HG03558 (cell line): ENCODE results near the gene KRT38.
"Not testable (repeated sequence)": the region's sequence is repeated elsewhere in the genome, so short reads cannot be mapped to it uniquely, and the experiment has no call there.

Experiments
- ATAC-seq: cut with Tn5 transposase; IDR thresholded peaks from one replicate; pipeline ENCODE4 v1.9.1; 2021; ENCODE audit warnings: moderate number of reproducible peaks; ENCODE audit not compliant: unreplicated experiment; ENCODE audit errors: extremely low read depth

The KRT38 gene

DNA sequence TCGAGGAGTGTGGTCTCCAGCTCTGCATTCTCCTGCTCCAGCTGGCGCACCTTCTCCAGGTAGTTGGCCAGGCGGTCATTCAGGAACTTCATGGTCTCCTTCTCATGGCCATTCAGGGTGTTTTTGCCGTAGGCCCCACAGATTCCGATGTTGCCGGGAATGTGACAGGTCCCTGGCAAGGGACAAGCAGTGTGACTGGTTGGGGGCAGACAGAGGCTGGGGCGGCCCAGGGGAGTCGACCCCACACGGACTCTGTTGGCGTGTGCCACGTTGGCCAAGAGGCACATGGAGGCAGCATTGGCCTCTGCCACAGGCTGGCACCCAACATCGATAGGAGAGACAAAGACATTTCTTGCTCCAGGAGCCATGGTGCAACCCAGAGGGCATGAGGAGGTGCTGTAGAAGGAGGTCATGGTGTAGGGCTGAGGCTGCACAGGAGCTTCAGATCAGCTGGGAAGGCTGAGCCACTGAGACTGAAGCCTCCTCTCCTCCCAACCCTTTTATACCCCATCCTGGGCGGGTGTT, 16.6 kb downstream of the KRT38 start, which contains the start of gene KRT37:
KRT37 (minus strand) TSS at position 475 of the 525 bp plus-strand sequence; CDS start at position 413, 62 bp downstream.
- no peak for ATAC-seq

DNA sequence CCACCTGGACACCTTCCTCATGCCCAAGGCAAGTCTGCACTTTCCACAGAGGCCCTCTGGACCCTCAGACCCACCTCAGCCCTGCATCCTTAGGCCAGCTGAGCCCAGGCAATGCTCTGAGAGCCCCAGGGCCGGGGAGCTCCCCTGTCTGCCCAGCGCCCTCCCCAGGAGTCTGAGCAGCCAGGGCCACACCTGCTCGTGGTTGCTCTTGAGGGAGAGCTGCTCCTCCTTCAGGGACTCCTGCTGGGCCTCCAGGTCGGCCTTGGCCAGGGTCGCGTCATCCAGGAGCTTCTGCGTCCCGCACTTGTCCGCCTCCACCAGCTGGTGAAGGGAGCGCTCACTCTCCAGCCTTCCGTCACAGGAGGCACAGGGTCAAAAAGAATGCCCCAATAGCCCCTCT, 18.2 kb downstream of the KRT38 start:
- ATAC-seq, result not testable (repeated sequence)

DNA sequence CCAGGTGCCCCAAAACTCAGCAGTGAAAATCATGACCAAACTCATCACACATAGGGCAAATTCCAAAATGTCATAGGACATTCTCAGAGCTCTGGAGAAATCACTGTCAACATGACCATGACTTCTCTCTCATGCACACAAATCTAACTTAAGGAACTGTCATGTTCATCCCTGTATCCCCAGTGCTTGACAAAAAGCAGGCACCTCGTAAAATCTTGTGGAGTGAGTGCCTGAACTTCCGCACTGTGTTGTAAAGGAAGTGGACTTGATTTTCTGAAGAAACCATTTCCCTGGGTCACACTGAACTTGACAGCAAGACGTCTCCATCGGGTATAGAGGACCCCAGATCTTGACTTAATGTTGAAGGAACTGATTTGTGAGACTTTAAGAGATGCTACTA, 19.2 kb downstream of the KRT38 start:
- no peak for ATAC-seq

DNA sequence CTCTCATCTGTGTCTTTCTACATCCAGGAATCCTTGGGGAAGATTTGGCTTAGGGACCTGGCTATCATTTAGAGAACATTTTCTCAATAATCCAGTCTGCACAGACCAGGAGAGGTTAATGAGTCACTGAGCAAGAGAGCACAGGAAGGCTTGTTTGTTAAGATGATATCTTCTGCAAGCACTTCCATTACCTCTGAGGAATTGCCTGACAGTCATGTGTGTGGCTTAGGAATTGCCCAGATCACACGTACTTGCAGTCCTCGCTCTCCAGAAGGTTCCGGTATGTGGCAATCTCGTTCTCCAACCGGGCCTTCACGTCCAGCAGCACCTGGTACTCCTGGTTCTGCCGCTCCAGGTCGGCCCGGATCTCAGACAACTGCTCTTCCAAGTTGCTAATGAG, 19.7 kb downstream of the KRT38 start:
- ATAC-seq, result no peak

DNA sequence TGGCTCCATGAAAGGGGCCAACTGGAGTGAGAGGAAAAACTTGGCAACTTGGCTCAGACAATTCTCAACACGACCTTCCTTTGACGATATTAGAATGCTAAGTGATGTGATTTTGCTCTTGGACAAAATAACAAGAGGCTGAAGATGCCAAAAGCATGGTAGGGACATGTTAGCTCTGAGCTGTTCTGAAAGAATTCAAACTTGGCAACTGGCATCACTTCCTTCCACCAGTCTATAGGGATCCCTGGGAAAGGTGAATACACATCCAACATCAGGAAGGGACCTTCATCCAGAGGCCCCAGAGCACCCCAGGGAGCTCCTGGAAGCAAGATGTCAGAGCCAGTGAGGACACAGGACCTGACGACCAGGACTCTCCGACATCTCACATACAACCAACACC, 20.6 kb downstream of the KRT38 start:
- no peak for ATAC-seq

DNA sequence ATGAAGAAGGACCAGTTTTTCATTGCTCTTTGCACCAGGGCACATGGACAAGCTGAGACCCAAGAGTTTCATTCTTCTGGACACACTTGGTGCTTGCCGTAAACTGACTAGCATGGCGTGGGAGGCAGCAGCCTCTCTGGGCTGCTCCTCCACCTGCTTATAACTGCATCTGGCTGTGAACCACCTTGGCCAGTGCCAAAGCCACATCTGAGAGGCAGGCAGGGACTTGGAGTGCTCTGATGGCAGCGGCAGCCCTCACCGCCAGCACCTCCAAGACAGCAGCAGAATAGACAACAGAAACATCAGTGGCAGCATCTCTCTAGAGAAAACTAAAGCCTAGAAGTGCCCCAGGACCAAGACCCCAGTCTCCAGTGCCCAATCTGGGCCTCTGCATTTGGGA, 21.1 kb downstream of the KRT38 start:
- ATAC-seq, result no peak

DNA sequence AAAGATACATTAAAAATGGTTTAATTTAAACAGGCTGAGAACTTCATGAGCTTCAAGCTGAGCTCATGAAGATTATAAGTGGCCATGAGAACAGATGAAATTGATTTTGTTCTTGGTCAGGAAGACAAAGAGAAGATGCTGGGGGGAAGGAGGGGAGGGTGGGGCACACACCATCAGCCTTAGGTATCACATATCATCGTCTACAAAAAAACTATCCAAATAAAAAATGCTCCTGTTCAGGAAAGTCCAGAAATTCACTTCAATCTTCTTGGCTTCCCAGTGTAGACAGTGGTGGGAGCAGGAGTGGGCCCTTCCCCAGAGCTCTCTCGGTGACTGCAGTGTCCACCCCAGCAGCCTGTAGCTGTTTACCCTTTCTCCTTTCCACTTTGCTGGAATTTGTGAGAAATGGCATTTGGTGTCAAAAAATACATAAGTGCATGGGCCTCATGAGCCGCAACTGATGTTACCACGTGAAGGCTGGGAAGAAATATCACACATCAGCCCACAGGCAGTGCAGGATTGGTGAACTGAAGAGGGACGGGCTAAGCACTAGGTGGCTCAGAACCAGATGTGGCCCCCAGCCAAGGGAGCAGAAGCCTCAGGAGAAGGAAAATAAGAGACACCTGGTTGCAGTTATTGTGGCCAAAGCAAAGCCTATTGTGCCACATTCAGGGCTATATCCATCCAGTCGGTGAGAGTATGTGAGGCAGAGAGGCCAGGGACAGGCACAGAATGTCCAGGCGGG, 22.5 kb downstream of the KRT38 start:
- no peak for ATAC-seq

DNA sequence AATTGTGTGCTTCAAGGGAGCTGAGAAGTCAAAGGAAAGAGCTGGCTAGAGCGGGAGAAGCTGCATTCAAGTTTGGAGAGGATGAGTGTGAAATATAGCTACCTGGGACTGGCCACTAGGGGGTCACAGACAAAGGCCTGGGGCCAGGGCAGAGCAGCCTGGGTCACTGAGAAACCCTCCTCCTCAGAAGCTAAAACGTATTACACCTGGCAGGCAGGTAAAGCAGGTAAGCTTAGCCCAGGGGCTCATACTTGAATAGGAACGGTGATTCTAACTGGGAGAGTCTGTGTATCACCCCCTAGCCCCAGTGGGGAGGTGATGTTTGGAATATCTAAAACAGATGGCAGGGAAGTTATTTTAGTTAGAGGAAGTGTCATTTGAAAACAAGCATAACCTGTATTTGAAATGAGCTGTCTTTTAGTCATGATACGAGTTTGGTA, 23.2 kb downstream of the KRT38 start:
- ATAC-seq, result no peak

DNA sequence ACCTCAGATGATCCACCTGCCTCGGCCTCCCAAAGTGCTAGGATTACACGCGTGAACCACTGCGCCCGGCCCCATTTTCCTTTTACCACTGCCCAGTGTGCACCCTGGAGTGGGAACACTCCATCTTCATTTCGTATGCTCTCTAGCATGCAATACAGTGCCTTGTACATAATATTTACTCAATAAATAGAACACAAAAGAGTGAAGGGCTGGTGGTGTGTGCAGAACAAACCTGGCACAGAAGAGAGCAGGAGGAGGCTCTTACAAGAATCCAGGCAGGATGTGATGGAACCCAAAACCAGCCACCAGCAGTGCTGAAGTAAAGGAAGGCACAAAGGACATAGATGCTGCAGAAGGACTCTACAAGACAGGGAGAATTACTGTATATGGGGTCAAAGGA, 23.7 kb downstream of the KRT38 start:
- no peak for ATAC-seq

DNA sequence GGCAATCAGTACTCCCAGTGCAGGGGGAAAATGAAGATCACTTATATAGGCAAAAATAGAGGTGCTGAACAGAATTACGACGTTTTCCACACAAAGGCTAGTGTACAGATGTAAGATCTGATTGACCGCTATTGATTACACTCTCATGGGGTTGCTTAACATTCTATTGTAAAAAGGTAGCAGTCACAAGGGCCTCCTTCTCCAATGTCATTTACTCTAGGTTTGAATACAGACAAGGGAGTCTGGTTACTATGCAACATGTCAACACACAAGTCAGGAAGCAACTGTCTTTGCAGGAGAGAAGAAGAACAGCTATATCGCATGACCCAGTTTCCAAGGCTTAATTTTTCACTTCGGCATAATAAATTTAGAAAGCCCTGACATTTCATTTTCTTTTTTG, 24.3 kb downstream of the KRT38 start:
- no peak for ATAC-seq

DNA sequence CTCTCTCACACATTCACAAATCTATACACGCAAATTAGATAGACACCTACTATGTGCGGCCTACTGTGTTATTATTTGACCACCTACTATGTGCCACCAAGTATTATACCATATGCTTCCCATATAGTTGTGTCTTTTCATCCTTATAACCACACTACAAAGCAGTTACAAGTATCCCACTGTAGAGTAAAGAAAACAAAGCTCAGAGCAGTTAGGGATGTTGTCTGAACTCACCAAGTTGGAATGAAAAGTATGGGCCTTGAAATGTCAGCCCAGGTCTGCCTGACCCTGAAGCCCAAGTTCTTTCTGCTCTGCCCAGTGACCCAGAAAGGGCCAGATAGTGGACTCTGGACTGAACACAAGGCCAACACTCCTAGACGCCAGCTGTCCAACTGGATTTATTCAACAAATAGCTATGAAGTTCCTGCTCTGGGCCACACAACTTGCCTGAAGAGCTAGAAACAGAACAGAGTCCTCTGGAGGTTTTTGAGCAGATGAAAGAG, 24.9 kb downstream of the KRT38 start:
- ATAC-seq, result no peak

DNA sequence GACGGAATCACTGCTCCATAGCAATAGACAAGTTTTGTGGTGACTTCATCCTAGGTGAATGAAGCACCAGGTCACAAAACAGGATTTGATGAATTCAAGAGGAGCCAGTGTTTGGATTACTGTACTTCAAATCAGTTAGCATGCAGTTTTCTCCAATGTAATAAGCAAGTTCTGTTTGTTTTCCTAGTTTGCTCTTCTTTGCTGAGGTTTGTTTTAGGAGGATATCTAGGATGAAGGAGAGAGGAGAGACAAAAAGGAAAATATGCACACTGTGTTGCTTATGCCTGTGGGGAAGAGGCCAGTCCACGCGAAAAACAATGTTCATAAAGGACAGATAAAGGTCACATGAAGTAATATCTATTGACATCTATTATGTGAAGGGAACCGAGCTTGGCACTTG, 25.4 kb downstream of the KRT38 start:
- no peak for ATAC-seq

DNA sequence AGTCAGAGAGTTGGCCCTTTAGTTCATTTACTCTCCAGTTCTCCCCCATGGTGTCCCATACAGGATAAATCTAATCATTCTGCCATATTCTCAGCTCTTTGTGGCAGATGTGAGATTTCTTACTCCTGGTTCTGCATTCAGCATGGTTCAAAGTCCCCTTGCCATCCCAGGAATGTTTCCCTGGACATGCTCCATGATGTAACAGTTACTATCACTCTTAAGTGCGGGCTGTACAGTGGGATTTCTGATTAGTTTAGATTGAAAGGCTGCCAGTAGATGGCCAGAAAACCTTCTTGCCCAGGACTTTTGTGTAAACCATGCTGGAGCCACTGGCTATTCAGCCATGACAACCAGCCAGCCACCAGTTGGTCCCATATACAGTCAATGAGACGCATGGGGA, 26.8 kb downstream of the KRT38 start:
- ATAC-seq, result no peak

DNA sequence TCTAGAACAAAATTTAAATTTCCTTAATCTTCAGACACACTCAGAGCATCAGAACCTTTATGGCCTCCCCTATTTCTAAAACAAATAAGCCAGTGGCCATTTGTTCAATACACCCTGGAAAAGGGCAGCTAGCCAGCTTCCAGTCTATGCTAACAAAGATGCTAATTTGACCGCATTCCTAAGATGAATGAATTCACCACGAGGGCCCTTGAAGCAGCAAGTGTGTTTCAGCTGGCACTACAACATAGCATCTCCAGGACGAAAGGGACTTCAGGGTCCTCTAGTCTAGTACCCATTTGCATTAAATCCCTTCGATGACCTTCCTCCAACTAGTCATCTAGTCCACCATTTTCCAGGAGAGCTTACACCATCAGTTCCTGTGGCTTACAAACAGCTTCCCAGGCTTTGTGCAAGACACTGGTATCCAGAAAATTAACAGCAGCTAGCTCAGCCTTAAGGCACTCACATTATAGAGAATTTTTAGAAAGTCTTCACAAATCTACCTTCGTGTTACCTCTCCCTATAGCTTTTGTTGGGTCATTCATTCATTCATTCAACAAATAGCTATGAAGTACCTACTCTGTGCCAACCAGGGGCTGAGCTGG, 27.3 kb downstream of the KRT38 start:
- no peak for ATAC-seq

DNA sequence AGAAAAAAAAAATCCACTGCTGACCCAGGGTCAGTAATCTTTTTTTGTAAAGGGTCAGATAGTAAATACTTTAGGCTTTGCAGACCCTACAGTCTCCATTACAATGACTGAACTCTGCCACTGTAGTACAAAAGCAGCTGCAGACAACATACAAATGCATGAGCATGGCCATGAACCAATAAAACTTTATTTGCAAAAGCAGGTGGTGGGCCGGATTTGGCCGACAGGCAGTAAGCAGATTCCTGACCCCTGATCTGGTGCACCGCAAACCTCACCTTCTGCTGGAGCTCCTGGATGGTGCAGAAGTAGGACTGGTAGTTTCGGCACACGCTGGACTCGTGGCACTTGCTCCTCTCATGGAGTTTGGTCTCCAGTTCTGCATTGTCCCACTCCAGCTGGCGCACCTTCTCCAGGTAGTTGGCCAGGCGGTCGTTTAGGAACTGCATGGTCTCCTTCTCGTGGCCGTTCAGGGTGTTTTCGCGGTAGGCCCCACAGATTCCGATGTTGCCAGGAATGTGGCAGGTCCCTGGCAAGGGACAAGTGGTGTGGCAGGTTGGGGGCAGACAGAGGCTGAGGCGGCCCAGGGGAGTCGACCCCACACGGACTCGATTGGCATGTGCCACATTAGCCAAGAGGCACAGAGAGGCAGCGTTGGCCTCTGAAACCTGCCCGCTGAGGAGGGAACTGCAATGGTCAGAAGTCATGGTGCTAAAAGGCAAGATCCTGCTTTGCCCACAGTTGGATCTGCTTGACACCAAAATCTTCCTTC, 29.5 kb downstream of the KRT38 start:
- no peak for ATAC-seq

DNA sequence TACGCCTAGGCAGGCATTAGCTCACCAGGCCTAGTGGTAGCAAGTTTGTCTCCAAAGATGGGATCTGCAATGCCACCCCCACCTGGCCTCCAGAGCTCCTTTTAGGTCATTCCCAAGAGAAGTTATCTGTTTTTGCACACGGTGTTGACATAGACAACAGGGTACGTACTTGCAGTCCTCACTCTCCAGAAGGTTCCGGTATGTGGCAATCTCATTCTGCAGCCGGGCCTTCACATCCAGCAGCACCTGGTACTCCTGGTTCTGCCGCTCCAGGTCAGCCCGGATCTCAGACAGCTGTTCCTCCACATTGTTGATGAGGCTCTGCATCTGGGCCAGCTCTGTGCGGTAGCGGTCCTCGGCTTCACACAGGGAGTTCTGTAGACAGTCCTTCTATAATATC, 33.6 kb downstream of the KRT38 start:
- ATAC-seq, result no peak

DNA sequence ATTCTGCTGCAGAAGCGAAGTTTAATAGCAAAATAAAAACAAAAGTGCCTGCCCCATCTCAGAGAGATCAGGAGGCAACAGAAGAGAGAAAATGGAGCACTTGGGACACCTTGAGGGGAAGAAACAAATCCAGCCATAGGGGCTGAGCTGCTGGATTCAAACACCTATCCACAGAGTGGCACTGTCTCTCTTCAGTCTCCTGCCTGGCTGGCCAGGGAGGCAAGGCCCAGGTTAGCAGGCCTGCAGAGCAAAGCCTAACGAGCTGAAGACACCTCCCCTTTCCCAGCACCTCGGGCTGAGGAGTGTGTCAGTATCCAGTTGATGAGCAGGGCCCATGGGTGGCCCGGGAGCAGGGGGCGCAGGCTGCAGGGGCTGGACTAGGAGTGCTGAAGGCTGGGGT, 34.6 kb downstream of the KRT38 start:
- ATAC-seq, result no peak

DNA sequence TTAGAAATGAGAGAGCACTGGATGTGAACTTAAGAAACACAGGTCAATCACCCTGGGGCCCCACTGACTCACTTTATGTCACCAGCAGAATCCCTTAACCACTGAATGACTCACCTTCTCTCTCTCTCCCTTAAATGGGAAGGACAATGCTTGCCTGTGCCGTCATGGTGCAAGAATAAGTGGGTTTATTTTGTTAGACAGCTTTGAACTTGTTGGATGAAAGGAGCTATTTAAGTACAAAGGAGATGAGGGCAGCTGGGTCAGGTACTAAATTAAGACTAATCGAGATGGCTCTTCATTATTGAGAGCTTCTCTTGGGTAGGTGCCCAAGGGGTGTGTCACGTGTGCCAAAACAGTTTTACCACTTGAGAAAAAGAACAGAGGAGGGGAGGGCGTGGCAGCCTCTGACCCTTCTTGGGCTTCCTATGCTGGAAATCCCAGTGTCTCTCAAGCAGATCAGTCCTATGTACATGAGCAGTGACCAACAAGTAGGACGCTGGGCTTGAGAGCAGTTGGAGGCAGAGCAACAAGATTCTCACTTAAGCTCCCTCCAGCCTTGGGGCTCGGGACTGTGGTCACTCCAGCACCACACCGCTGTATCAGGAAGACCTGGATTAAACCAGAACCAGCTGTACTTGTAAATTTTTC, 36.6 kb downstream of the KRT38 start:
- no peak for ATAC-seq

DNA sequence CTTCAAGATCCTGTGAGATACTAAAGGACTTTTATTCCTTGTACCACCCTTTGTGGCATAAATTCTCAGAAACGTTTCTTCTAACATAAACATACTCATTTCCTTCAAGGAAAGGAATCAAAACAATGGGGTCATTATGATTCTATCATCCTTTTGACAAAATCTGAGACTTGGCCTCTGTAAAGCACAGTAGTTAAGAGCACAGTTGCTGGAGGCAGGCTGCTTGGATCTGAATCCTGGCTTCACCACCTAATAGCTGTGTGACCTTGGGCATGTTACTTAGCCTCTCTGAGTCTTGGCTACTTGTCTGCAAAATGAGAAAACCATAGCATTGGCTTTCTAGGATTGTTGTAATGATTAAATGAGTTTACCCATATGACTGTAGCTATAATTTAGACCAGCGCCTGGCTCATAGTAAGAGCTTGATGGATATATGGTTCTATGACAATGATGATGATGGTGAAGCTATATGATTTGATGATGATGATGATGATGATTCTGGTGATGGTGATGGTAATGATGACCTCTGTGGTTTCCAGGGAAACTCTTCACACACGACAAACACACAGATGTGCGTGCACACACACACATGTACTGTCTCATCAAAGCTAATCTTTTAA, 37.3 kb downstream of the KRT38 start:
- no peak for ATAC-seq

DNA sequence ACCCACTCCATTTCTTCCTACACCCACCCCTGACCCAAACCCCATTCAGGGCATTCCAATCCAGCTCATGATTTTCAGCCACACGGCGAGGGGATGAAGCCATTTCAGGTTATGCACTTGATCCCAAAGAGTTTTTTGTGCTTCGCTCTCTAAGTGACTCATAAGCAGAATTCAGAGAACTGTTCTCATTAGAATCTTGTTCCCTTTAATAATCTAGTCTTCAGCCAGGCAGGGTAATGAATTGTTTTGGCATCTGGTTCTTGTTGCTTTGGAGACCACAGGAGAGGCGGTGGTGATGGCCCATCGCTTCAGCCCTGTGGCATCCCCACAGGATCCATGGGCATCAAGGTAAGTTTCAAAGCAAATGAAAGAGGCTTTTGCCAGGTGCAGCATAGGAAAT, 38.6 kb downstream of the KRT38 start:
- no peak for ATAC-seq
